Activated T-cell treated with anti-CD3 and anti-CD28 coated beads for 24 hours (primary cell): ENCODE data around the gene MXRA7.
A peak's percentile ranks its signal among the peaks of the same experiment; 100 is the strongest.

Source experiments
- DNase-seq: peaks from one replicate; pipeline ENCODE4 v3.0.0-alpha.2; 2020; ENCODE audit warnings: low read depth

MXRA7 gene

GRCh38 chr17:76696763-76697701 lies 13.7 kb downstream of the MXRA7 start:
- no peak for DNase-seq

DNA sequence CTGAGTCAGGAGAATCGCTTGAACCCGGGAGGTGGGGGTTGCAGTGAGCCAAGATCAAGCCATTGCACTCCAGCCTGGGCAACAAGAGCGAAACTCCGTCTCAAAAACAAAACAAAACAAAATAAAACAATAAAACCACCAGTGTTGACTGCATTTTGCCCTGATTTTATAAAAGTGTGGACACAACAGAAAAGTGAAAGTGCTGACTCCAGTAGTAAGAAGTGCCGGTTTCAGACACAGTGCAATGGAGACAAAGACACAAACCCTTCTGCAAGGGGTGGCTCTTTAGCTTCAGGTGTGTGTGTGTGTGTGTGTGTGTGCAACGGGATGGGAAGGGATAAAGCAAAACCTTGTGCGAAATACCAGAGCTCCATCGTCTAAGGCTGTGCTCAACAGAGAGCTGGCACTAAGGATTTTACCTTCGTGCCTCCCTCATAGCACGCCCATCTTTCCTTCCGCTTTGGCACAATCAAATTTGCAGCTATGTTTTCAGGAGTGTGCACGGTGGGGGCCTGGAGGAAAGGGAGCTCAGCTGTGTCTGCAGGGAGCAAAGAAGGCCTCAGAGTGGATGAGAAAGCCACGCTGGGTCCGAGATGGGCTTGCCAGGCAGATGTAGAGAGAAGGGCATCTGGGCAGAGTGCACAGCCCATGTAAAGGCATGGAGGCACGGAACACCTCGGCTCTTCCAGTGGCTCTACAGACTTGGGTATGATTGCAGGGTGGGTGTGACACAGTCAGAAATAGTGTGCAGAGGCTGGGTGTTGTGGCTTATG lies 15.5 kb downstream of the MXRA7 start:
- no peak for DNase-seq

GRCh38 chr17:76691379-76692191 lies 19.2 kb downstream of the MXRA7 start:
- DNase-seq, result no peak

GRCh38 chr17:76690596-76691280 lies 20.0 kb downstream of the MXRA7 start:
- no peak for DNase-seq

GRCh38 chr17:76689859-76690258 lies 20.9 kb downstream of the MXRA7 start:
- no peak for DNase-seq

DNA sequence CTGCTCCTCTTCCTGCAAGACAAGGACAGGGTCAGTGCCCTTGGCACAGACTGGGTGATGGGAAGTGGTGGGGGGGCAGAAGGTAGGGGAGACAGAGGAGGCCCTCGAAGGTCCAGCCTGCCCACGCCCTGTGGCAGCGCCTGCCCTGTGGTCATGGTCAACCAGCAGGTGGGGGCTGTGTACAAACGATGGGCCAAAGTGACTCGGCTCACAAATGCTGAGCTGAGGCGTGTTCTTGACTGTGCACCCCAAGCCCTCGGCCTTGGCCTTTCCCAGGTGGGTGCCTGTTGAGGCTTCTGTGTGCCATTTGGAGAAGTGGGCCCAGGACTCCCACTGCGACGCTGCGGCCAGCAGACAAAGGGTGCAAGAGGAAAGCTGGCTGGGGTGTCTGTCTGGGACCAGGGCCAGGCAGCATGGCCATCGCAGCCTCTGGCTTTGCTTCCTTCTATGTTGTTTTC lies 22.6 kb downstream of the MXRA7 start:
- DNase-seq, result no peak

- no peak for DNase-seq
These were observed 23.2 kb downstream of the MXRA7 start for GRCh38 chr17:76687298-76688164.

DNA sequence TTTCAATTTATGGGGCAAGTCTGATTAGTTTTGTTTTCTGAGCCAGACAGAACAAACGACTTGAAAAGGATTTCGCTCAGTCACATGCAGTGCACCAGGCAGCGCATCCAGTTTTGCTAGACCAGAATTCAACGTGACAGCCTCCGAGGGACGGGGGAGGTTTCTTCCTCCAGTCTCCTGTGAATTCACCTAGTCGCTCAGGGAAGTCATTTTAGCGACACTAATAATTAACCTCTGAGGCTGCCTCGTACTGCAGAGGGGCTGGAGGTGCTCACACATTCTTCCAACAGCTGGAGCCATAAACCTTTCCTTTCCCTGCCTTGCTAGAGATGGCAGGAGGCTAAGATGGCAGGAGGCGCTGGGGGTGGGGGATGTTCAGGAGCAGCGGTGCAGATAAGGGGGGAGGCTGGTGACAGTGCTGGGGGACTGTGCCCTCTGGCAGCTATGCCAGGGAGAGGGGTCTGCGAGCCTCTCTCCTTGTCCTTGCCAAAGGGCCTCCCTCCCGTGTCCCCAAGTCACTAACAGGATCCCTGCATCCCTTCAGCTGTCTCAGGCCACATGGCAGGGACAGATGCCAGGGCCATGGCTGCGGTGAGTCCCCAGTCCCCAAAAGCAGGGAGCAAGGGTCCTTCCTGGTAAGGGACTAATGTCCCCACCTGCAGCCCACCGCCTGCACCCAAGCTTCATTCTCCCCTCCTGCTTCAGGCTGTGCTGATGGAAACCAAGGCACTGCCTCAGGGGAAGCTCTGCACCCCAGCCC lies 24.0 kb downstream of the MXRA7 start:
- DNase-seq, result no peak

DNA sequence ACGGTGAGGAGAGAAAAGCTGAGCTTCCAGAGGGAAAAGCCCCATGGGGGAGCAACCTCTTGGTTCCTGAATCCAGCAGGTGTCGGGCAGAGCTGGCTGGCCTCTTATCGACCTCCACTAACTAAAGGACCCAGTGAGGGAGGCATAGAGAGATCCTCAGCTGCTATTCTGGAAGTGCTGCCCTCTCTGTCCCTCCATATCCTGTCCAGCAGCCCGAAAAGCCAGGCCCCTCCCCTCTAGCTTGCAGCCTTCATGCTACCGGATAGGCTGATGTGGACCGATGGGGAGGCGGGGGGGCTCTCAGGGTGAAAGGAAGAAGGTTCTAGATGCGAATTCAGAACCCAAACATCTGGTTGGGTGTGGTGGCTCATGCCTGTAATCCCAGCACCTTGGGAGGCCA lies 24.9 kb downstream of the MXRA7 start:
- DNase-seq, result no peak

DNA sequence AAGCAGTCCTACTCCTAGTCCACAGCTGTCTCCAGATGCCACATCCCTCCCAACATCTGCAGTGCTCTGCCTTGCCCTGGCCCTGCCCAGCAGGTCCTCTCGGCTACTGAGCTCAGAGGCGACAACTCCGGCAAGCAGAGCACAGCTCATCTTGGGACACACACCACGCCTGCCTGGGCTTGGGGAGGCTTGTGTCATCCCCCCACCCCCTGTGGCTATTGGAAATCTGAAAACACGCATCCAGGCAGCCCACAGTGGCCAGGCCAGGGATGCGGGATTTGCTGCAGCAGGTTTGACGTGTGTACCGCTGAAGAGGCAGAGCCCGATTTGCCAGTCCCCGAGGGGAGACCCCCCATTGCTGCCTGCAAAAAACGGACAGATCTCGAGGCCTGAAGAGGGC lies 25.4 kb downstream of the MXRA7 start:
- DNase-seq, result no peak

DNA sequence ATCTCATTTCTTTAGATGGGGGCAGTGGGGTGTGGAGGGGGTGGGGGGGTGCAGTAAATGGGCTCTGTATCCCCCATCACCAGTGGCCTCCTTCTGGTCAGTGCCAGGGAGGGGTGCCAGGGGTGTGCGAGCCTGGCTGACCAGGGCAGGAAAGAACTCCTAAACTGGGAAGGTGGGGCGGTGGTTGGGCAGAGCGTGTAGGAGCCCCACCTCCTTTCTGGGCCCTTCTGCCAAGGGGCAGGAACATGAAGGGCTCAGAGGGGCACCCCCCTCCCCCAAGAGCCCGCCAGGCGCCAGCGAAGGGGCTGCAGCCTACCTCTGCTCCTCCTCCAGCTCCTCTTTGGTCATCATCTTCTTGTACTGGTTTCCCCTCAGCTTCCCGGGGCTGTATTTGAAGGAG lies 26.0 kb downstream of the MXRA7 start:
- DNase-seq, result no peak

- no peak for DNase-seq
These were observed 26.6 kb downstream of the MXRA7 start for GRCh38 chr17:76683921-76684745.

DNA sequence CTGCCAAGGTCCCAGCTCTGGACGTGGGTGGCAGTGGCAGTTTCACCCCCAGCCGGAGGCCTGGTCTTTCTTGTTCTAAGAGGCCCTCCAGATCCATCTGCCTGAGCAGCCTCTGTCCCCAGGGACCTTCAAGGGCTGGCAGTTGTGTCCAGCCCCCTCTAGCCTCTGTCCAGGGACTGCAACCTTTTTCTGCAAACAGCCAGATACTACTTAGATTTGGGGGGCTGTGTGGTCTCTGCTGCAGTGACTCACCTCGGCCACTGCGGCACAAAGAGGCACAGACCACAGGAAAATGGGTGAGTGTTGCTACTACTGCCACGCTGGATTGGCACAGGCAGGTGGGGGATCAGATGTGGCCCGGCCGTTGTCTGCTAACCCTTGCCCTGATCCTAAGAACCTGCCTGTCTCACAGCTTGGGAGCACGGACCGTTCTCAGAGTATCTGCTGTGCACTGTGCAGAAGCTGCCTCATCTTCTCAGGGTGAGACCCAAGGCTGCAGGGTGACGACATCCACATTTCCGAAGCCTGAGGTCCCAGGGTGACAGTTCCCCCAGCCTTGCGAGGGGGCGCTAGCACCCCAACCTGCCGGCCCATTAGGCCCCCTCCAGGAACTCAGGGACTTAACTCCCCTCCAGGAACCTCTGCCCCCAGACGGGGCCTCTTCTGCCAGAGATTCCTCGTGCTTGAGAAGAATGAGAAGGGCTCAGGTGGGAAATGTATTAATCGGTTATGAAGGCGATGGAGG lies 27.6 kb downstream of the MXRA7 start:
- DNase-seq, result no peak

- no peak for DNase-seq
These were observed 28.5 kb downstream of the MXRA7 start for GRCh38 chr17:76682296-76682695.

DNA sequence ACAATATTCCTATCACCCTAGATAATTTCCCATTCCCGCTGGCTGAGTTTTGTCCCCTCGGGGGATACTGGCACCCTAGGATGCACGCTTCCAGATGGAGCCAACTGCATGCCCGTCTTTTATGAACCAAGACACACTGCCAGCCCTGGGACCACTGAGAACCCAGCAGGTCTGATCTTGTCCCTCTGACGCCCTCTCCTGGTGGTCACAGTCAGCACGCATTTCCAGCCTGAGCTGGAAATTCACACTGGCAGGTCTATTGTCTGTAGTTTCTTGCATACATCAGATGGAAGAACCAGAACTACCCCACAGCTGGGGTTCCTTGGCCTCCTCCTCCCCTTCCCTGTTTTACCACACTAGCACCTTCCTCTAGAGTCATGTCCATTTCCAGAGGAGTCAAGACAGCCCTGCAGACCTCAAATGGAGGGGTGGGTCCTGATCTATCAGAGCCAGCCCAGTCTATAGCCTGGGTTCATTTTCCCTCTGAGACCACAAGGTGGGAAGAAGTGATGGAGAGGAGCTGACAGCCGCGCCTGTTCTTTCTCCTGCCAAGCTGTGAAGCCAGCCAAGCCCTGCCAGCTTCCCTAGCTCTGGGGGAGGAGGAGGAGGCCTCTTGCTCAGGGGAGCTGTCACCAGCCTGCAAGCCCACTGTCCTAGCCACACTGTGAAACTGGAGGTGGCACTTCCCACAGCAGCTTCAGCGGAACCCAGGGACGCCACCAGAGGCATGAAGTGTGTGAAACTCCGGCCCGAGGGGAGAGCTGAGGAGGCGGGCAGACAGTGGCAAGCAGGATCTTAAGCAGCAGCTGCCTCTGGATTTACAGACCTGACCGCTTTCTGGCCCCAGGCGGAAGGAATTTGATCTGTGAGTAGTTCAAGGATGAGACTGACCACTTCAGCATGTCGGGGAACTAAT lies 29.3 kb downstream of the MXRA7 start:
- peak; percentile 38 for DNase-seq

DNA sequence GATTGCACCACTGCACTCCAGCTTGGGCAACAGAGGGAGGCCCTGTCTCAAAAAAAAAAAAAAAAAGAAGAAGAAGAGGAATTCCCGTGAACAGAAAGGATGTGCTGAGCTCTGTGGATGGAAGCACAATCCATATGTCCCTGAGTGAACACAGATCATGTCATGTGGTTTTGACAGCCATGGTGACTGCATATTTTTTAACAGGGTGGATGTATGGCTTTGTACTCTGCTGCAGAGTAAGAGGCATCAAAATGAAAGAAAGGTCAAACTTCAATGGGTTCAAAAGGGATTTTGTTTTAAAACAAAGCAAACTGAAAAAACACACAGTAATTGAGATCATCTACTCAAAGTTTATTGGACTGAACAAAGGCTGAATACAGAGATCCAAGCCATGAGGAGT lies 31.5 kb downstream of the MXRA7 start:
- DNase-seq, result no peak

DNA sequence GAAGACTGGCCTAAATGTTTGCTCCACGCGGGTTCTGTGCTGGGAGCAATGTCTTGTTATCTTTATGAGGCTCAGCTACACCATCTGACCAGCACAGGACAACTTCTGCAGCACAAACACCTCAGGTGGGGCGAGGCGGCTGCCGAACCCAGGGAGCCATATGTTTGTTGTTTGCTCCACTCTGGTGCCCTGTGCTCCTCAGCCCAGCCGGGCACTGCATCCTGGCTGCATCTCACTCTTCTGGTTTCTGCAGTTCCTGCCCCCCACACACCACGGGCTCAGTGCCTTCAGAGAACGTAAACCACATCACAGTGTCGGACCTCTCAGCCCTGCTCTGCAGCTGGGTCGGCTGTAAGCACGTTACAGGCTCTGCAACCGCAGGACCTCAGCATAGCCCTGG lies 32.4 kb downstream of the MXRA7 start:
- DNase-seq, result no peak
